HepG2 (cell line): ENCODE results near the gene ECPAS. TPM values are rescaled to one million over a fixed set of nuclear protein-coding genes. Genes with fewer than 3 reads are reported as not detected.

Experiments used
- ATAC-seq: fragments of 200-7000 bp; cut with Tn5 transposase; 3 replicates; pipeline ENCODE4 v1.9.1; 2020; ENCODE audit warnings: mild to moderate bottlenecking, moderate library complexity
- BruUV-seq: library from RNA; stranded (reverse); fragments of 400-500 nt; replicated peaks from 2 replicates; lab custom pipeline; 2021; lab: Mats Ljungman, UMichigan
- CTCF ChIA-PET: fragments of 300-600 bp; formaldehyde crosslinking; extraction: SDS; loops from one replicate; lab custom pipeline; 2021; ENCODE audit warnings: low total read pairs, inconsistent platforms, low intra/inter-chr PET ratio; lab: Yijun Ruan, JAX
- POLR2A ChIA-PET: fragments of 350-600 bp; sonication (Branson Sonifier 250); formaldehyde crosslinking; loops from one replicate; lab custom pipeline; 2020; ENCODE audit warnings: antibody characterized with exemption, inconsistent platforms; lab: Yijun Ruan, JAX
- DNase-seq: peaks from one replicate; pipeline ENCODE4 v3.0.0-alpha.2; 2015; ENCODE audit warnings: low spot score
- FAIRE-seq: peaks from 3 replicates; lab custom pipeline; 2011; peaks lifted over from hg19 to GRCh38; lab: Jason Lieb, UNC
- H2AFZ ChIP-seq: one replicate; pipeline ENCODE4 v1.6.1; 2011; ENCODE audit warnings: low read length, inconsistent platforms
- H3K27ac ChIP-seq: fragments of 300-600 bp; 3 replicates; pipeline ENCODE4 v1.8.0; 2011; ENCODE audit warnings: mixed run types, mild to moderate bottlenecking, mixed read lengths, low read length, inconsistent platforms; ENCODE audit not compliant: insufficient read depth; ENCODE audit errors: extremely low read length
- H3K27me3 ChIP-seq, 2 experiments: fragments of 200-600 bp in 1 of 2; 2 replicates in 1 of 2; 3 replicates in 1 of 2; pipeline versions ENCODE4 v1.6.0 to v1.8.0; 2011; ENCODE audit warnings: low read length in 2 of 2, mild to moderate bottlenecking in 2 of 2, moderate library complexity in 2 of 2, inconsistent platforms in 1 of 2; ENCODE audit not compliant: insufficient read depth in 2 of 2, control insufficient read depth in 1 of 2
- H3K36me3 ChIP-seq, 2 experiments: fragments of 200-600 bp in 1 of 2; replicated peaks in 1 of 2; 2 replicates in 1 of 2; 3 replicates in 1 of 2; pipeline versions ENCODE4 v1.5.1 to v1.8.0; 2011; ENCODE audit warnings: low read length in 2 of 2, inconsistent platforms in 1 of 2; ENCODE audit not compliant: insufficient read depth in 2 of 2, control insufficient read depth in 1 of 2
- H3K4me1 ChIP-seq: 2 replicates; pipeline ENCODE4 v1.5.1; 2012; ENCODE audit warnings: low read length, inconsistent platforms; ENCODE audit not compliant: insufficient read depth
- H3K4me2 ChIP-seq: 2 replicates; pipeline ENCODE4 v1.6.0; 2011; ENCODE audit warnings: low read depth, low read length, inconsistent platforms
- H3K4me3 ChIP-seq, 3 experiments: fragments of 200-600 bp in 1 of 3; sonication (generic), shearing (Covaris generic) in 1 of 3; replicated peaks in 1 of 3; 2 replicates each; pipeline ENCODE4 v1.5.1; 2011 to 2016; ENCODE audit warnings: low read length in 3 of 3, inconsistent platforms in 2 of 3, low read depth in 2 of 3, mild to moderate bottlenecking in 2 of 3, control low read depth in 1 of 3, mixed read lengths in 1 of 3; ENCODE audit not compliant: insufficient read depth in 1 of 3
- H3K79me2 ChIP-seq: one replicate; pipeline ENCODE4 v1.6.1; 2011; ENCODE audit warnings: low read length, inconsistent platforms; ENCODE audit not compliant: insufficient read depth
- H3K9ac ChIP-seq: 2 replicates; pipeline ENCODE4 v1.6.0; 2011; ENCODE audit warnings: mild to moderate bottlenecking, low read depth, low read length, inconsistent platforms; ENCODE audit not compliant: insufficient read depth
- H3K9me3 ChIP-seq: 2 replicates; pipeline ENCODE4 v1.5.1; 2012; ENCODE audit warnings: mild to moderate bottlenecking, low read length
- H4K20me1 ChIP-seq: 2 replicates; pipeline ENCODE4 v1.6.0; 2011; ENCODE audit warnings: inconsistent platforms, mild to moderate bottlenecking, low read length, moderate library complexity; ENCODE audit not compliant: insufficient read depth
- CREM ChIP-seq, 2 experiments: sonication (generic) in 1 of 2; formaldehyde crosslinking in 1 of 2; IDR thresholded peaks; 2 replicates each; pipeline versions ENCODE4 v1.4.0 to v1.6.1; 2016 to 2020; ENCODE audit warnings: antibody characterized with exemption in 1 of 2, mild to moderate bottlenecking in 1 of 2, missing genetic modification reagents in 1 of 2
- EP300 ChIP-seq, 3 experiments: sonication (generic) in 1 of 3; formaldehyde crosslinking in 1 of 3; IDR thresholded peaks; 2 replicates each; pipeline versions ENCODE4 v1.5.1 to v1.6.1; 2011 to 2020; ENCODE audit warnings: low read depth in 2 of 3, low read length in 2 of 3, borderline replicate concordance in 1 of 3, improper control_type of control experiment in 1 of 3, mild to moderate bottlenecking in 1 of 3, missing genetic modification reagents in 1 of 3, moderate library complexity in 1 of 3
- FOXM1 ChIP-seq: sonication (generic); formaldehyde crosslinking; IDR thresholded peaks from 2 replicates; pipeline ENCODE4 v1.5.0; 2020; ENCODE audit warnings: missing genetic modification reagents
- GFI1 ChIP-seq: sonication (generic); formaldehyde crosslinking; IDR thresholded peaks from 2 replicates; pipeline ENCODE4 v1.5.0; 2020; ENCODE audit warnings: missing genetic modification reagents, mild to moderate bottlenecking, borderline replicate concordance
- HNRNPUL1 ChIP-seq: fragments of 200-400 bp; formaldehyde crosslinking; IDR thresholded peaks from 2 replicates; pipeline ENCODE4 v1.6.1; 2017; ENCODE audit warnings: low read depth, mild to moderate bottlenecking, low read length, moderate library complexity
- MXD4 ChIP-seq: IDR thresholded peaks from 2 replicates; pipeline ENCODE4 v1.6.1; 2016; ENCODE audit warnings: mild to moderate bottlenecking, missing biosample characterization, missing genetic modification reagents
- MYC ChIP-seq: sonication (generic); formaldehyde crosslinking; IDR thresholded peaks from 2 replicates; pipeline ENCODE4 v1.9.0; 2021; ENCODE audit warnings: missing genetic modification reagents, borderline replicate concordance
- RARA ChIP-seq: IDR thresholded peaks from 2 replicates; pipeline ENCODE4 v1.6.1; 2016; ENCODE audit warnings: missing genetic modification reagents, missing compliant biosample characterization
- RCOR2 ChIP-seq: IDR thresholded peaks from 2 replicates; pipeline ENCODE4 v1.6.1; 2016; ENCODE audit warnings: missing biosample characterization, missing genetic modification reagents
- SOX6 ChIP-seq, 2 experiments: fragments of 450-650 bp in 1 of 2; sonication (generic) in 1 of 2; formaldehyde crosslinking in 1 of 2; IDR thresholded peaks; 2 replicates each; pipeline versions ENCODE4 v1.4.0 to v1.6.1; 2017 to 2020; ENCODE audit warnings: antibody characterized with exemption in 1 of 2, mild to moderate bottlenecking in 1 of 2, missing genetic modification reagents in 1 of 2
- SRSF9 ChIP-seq: fragments of 200-400 bp; formaldehyde crosslinking; IDR thresholded peaks from 2 replicates; pipeline ENCODE4 v1.6.1; 2018; ENCODE audit warnings: borderline replicate concordance, mild to moderate bottlenecking, low read depth, low read length; ENCODE audit not compliant: insufficient read depth, poor library complexity, severe bottlenecking
- YEATS2 ChIP-seq: sonication (generic); formaldehyde crosslinking; IDR thresholded peaks from 2 replicates; pipeline ENCODE4 v1.4.0; 2020; ENCODE audit warnings: missing genetic modification reagents, borderline replicate concordance
- ZNF441 ChIP-seq: sonication (generic); formaldehyde crosslinking; IDR thresholded peaks from 2 replicates; pipeline ENCODE4 v1.7.0; 2021; ENCODE audit warnings: missing genetic modification reagents, borderline replicate concordance
- WGBS: methylation state at CpG from one replicate; pipeline ENCODE4 v1.1.6; 2017; ENCODE audit warnings: low lambda C conversion rate; 5-methylcytosine and 5-hydroxymethylcytosine counted together
- in situ Hi-C: cut with HindIII; loops from 2 replicates; pipeline ENCODE4 v1.10.0; 2017; ENCODE audit warnings: low pct_unique_long_range_greater_than_20kb; ENCODE audit not compliant: extremely low pct_ligation_motif_present
- intact Hi-C: fragments of 100-400 bp; cut with micrococcal nuclease; formaldehyde crosslinking; loops from one replicate; pipeline ENCODE4 v1.10.0; 2022; ENCODE audit not compliant: unreplicated experiment
- polyA plus RNA-seq, 8 experiments: library from polyadenylated mRNA; depleted of rRNA in 3 of 8; stranded (reverse) in 7 of 8; unstranded in 1 of 8; fragments of >200 nt; fragmentation: Illumina TruSeq in 4 of 8; extraction: Trizol in 4 of 8; gene quantifications; 2 replicates each; pipeline versions ENCODE4 v1.2.1 to v1.2.3, GENCODE V29; 2011 to 2016; ENCODE audit warnings: low read depth in 4 of 8, missing spikeins in 1 of 8, mixed read lengths in 1 of 8; ENCODE audit not compliant: insufficient read depth in 1 of 8
- total RNA-seq, 5 experiments: library from RNA; depleted of rRNA; stranded (reverse); fragments of >200 nt; fragmentation: Illumina TruSeq; extraction: Trizol; gene quantifications; 2 replicates each; pipeline ENCODE4 v1.2.3, GENCODE V29; 2016; ENCODE audit warnings: low read depth in 1 of 5
- TF ChIP-seq, protein P1 (sequence below): IDR thresholded peaks from 2 replicates; pipeline ENCODE4 v1.6.1; 2016; ENCODE audit warnings: low read depth
- TF ChIP-seq, protein P2 (sequence below): sonication (generic); formaldehyde crosslinking; IDR thresholded peaks from 2 replicates; pipeline ENCODE4 v1.8.0; 2022; ENCODE audit warnings: missing genetic modification reagents, mild to moderate bottlenecking, borderline replicate concordance
- TF ChIP-seq, protein P3 (sequence below): sonication (generic); formaldehyde crosslinking; IDR thresholded peaks from 2 replicates; pipeline ENCODE4 v1.5.1; 2020; ENCODE audit warnings: missing genetic modification reagents, mild to moderate bottlenecking, borderline replicate concordance

The ECPAS gene
- total and polyA plus RNA-seq, 2 of the 13 experiments (the other 11 are each of a cell fraction or from before 2014, with no cell fraction given): 35.3 to 58.0 TPM

DNA sequence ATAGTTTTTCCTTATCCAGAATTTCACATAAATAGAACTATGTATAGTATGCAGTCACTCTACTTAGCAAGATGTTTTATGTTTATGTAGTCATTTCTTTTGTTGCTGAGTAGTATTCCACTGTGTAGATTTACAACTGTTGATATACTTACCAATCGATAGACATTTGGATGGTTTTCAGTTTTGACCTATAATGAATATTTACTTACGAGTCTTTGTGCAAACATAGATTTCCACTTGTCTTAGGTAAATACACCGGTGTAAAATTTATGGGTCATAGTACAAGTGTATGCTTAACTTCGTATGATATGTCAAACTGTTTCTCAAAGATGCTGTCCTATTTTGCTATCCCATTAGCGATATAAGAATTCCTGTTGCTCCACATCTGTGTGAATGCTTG lies 134.4 kb downstream of the ECPAS start (continued):
- TF ChIP-seq, protein P1, sequence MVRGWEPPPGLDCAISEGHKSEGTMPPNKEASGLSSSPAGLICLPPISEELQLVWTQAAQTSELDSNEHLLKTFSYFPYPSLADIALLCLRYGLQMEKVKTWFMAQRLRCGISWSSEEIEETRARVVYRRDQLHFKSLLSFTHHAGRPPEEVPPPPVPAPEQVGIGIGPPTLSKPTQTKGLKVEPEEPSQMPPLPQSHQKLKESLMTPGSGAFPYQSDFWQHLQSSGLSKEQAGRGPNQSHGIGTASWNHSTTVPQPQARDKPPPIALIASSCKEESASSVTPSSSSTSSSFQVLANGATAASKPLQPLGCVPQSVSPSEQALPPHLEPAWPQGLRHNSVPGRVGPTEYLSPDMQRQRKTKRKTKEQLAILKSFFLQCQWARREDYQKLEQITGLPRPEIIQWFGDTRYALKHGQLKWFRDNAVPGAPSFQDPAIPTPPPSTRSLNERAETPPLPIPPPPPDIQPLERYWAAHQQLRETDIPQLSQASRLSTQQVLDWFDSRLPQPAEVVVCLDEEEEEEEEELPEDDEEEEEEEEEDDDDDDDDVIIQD (CRISPR knock-in tag): no peak
- TF ChIP-seq SOX6 (IDR thresholded peaks at IDR 0.05) (no peak), SOX6 (CRISPR knock-in tag; IDR thresholded peaks at IDR 0.05) (peak; percentile 78; the same call in 1 of the 2 replicates), RCOR2 (CRISPR knock-in tag) (peak; percentile 93)
- TF ChIP-seq, protein P2, sequence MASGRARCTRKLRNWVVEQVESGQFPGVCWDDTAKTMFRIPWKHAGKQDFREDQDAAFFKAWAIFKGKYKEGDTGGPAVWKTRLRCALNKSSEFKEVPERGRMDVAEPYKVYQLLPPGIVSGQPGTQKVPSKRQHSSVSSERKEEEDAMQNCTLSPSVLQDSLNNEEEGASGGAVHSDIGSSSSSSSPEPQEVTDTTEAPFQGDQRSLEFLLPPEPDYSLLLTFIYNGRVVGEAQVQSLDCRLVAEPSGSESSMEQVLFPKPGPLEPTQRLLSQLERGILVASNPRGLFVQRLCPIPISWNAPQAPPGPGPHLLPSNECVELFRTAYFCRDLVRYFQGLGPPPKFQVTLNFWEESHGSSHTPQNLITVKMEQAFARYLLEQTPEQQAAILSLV (CRISPR knock-in tag): no peak
- TF ChIP-seq, protein P3, sequence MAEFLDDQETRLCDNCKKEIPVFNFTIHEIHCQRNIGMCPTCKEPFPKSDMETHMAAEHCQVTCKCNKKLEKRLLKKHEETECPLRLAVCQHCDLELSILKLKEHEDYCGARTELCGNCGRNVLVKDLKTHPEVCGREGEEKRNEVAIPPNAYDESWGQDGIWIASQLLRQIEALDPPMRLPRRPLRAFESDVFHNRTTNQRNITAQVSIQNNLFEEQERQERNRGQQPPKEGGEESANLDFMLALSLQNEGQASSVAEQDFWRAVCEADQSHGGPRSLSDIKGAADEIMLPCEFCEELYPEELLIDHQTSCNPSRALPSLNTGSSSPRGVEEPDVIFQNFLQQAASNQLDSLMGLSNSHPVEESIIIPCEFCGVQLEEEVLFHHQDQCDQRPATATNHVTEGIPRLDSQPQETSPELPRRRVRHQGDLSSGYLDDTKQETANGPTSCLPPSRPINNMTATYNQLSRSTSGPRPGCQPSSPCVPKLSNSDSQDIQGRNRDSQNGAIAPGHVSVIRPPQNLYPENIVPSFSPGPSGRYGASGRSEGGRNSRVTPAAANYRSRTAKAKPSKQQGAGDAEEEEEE: no peak

DNA sequence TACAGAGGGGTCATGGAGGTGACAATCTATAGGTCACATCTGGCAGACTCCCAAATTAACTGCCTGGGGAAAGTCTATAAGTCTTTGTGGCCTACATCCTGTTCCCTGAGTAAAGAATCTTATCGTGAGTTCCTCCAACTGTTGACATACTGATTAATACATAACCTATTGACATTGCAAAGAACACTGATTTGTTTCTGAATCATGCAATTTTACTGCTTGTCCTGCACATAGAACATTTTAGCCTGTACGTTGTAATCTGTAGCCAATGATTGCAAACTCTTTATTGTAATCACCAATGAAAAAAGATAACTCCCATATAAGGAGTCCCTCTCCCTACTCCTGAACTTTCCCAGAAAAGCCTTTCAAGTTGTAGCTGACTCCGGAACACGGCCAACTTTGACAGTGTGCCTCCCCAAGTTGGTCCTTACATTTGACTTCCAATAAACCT lies 135.3 kb downstream of the ECPAS start:
- ATAC-seq: peak; percentile 94
- WGBS: 0% methylated on average over 4 of the region's 4 CpGs
- TF ChIP-seq RARA (CRISPR knock-in tag) (peak; percentile 93), SRSF9 (no peak), CREM (IDR thresholded peaks at IDR 0.05) (peak; percentile 68), CREM (CRISPR knock-in tag; IDR thresholded peaks at IDR 0.05) (no peak), EP300 (IDR thresholded peaks at IDR 0.05; ENCODE audit: low read depth in 2 of 2, low read length in 2 of 2) (peak in 1 of 2 experiments; percentile 87; a peak in 2 of 4 replicates), EP300 (CRISPR knock-in tag; IDR thresholded peaks at IDR 0.05; ENCODE audit: borderline replicate concordance) (peak; percentile 51; the same call in 1 of the 2 replicates), YEATS2 (CRISPR knock-in tag) (peak; percentile 26; the same call in 1 of the 2 replicates), ZNF441 (CRISPR knock-in tag) (no peak), FOXM1 (CRISPR knock-in tag) (no peak), MYC (CRISPR knock-in tag) (no peak), GFI1 (CRISPR knock-in tag) (peak; percentile 100), MXD4 (peak; percentile 50; the same call in 1 of the 2 replicates), HNRNPUL1 (peak; percentile 94)

More for the DNA sequence above, 135.3 kb downstream of the ECPAS start:
- in situ Hi-C loops (no loop called here), intact Hi-C loops (no loop called here)
- no peak overlapping the region; a peak in 1 of 6 replicates for H3K4me3 ChIP-seq
- DNase-seq (peak; percentile 94), FAIRE-seq (peak; percentile 30)
- peak overlapping the region; percentile 52 for H3K4me2 ChIP-seq
- ChIA-PET CTCF (no interaction called here), POLR2A (no interaction called here)
- no peaks in the 10 kb centered on the region for H3K79me2 ChIP-seq
- no peak overlapping the region for H2AFZ ChIP-seq
- no peaks in the 10 kb centered on the region for H3K36me3 ChIP-seq
- no TSS peak for BruUV-seq
- H3K4me1 ChIP-seq: peaks cover 40% of the 10 kb centered on the region
- H3K27ac ChIP-seq: no peak overlapping the region
- H3K9me3 ChIP-seq: no peaks in the 10 kb centered on the region
- no peaks in the 10 kb centered on the region for H4K20me1 ChIP-seq
- peaks cover 1 to 15% of the 10 kb centered on the region in 2 experiments; a peak in 4 of 5 replicates for H3K27me3 ChIP-seq
- no peak overlapping the region for H3K9ac ChIP-seq
